A549 (cell line): ENCODE data around the gene SUMF1.

Source experiments
- CTCF ChIP-seq: fragments of >200 bp; sonication (Bioruptor Twin); formaldehyde crosslinking; IDR thresholded peaks from 3 replicates; pipeline ENCODE4 v1.5.1; 2016
- MAX ChIP-seq: IDR thresholded peaks from 2 replicates; pipeline ENCODE4 v1.6.1; 2012
- MAZ ChIP-seq: fragments of 150-350 bp; IDR thresholded peaks from 2 replicates; pipeline ENCODE4 v1.6.1; 2014; ENCODE audit warnings: antibody characterized with exemption, low read depth, low read length, borderline replicate concordance

GRCh38 chr3:4332991-4333390, 134.1 kb downstream of the SUMF1 start:
- TF ChIP-seq MAX (no peak), CTCF (no peak), MAZ (no peak)
